GM12873 (cell line): ENCODE data around the gene MAML2.

ENCODE experiments used
- TF ChIP-seq, protein P1 (sequence below): IDR thresholded peaks from 2 replicates; pipeline ENCODE4 v1.5.1; 2012; ENCODE audit warnings: low read depth, mild to moderate bottlenecking, moderate library complexity, low read length, control low read depth; ENCODE audit not compliant: insufficient read depth; ENCODE audit errors: missing control alignments

MAML2 gene

DNA sequence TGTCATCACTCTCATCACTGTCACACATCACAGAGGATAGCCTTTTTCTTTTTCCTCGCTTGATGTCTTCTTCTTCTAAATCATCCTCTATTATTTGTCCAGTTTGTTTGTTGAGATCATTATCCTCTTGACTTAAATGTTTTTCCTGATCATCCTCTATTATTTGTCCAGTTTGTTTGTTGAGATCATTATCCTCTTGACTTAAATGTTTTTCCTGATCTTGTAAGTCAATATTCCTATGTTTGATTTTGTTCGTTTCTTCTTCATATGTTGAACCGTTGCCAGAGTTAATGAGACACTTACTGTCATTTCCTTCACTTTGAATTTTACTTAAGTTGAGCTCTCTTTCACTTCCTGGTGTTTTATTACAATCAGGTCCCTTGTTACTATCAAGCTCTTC lies 41.2 kb upstream of the MAML2 start:
- TF ChIP-seq, protein P1, sequence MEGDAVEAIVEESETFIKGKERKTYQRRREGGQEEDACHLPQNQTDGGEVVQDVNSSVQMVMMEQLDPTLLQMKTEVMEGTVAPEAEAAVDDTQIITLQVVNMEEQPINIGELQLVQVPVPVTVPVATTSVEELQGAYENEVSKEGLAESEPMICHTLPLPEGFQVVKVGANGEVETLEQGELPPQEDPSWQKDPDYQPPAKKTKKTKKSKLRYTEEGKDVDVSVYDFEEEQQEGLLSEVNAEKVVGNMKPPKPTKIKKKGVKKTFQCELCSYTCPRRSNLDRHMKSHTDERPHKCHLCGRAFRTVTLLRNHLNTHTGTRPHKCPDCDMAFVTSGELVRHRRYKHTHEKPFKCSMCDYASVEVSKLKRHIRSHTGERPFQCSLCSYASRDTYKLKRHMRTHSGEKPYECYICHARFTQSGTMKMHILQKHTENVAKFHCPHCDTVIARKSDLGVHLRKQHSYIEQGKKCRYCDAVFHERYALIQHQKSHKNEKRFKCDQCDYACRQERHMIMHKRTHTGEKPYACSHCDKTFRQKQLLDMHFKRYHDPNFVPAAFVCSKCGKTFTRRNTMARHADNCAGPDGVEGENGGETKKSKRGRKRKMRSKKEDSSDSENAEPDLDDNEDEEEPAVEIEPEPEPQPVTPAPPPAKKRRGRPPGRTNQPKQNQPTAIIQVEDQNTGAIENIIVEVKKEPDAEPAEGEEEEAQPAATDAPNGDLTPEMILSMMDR = no peak

DNA sequence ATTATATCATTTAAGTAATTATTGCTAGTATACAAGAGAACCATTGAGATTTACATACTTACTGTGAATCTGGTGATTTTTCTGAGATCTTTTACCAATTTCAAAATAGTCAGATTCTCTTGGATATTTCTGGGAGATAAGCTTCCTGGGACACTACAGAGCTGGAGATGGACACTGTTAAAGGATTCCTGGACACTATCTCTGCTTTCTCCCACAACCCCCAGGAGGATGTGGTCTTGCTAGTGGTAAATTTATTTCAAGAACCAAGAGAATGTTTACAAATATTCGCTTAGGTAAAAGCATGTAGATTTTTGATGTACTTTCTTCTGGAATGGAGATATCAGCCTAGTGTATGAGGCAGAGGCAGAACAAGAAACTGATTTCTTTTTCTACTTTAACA lies 33.8 kb upstream of the MAML2 start:
- TF ChIP-seq, protein P1 = no peak

DNA sequence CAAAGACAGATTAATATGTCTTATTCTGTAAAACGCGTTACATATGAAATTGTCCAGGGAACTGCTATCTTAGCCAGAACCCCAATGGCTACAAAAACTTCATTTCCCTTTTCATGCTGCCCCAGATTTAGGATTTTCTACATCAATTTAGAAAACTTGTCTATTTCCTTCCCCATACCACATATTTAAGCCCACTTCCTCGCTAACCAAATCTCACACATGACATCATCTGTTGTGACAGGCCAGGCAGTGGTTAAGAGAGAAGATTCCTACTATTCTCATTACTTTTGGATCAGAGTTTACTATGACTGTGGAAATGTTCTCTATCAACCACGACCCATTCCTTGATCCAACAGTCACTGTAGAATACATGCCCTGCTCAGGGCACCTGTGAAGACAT lies 30.8 kb upstream of the MAML2 start:
- TF ChIP-seq, protein P1 = no peak

DNA sequence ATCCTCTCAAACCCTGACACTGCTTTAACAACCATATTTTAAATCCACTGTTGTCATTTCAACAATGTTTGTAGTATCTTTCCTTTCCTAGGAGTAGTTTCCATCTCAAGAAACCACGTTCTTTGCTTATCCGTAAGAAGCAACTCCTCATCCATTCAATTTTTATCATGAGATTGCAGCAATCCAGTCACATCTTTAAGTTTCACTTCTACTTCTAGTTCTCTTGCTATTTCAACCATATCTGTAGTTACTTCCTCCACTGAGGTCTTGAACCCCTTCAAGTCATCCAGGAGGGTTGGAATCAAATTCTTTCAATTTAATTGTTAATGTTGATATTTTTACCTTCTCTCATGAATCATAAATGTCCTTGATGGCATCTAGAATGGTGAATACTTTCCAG lies 24.3 kb upstream of the MAML2 start:
- TF ChIP-seq, protein P1 = no peak

DNA sequence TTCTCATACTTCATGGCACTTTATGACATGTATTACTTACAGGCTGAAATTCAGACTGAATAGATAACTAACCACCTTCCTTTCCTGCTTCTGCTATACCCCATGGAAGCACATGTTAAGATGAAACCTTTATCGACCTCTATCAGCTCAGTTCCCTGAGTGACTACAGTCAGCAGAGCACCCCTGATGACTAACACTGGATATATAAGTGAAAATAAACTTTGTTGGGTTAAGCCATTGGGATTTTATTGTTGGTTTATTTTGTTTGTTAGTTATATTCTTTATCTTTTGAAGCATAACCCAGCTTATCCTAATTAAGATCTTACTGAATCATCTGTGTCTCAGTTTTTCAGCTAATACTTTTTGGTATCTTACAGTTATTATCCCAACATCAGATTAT lies 23.0 kb upstream of the MAML2 start:
- TF ChIP-seq, protein P1 = no peak

DNA sequence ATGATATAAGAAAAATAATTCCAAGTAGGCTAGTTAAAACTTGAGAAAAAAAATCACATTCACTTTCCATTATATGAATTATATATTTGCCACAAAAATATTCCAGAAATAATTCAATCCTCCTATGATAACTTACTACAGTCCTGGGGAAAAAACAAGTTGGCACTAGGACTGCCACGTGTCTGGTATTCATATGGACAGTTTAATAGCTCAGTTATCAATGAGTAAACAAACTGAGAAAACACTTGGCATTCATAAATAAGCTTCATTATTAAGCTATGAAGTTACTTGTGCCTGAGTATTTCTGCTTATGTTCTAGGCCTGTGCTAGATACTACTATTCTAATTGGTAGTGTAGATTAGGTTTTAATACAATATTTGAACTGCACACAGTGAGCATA lies 22.5 kb upstream of the MAML2 start:
- TF ChIP-seq, protein P1 = no peak

DNA sequence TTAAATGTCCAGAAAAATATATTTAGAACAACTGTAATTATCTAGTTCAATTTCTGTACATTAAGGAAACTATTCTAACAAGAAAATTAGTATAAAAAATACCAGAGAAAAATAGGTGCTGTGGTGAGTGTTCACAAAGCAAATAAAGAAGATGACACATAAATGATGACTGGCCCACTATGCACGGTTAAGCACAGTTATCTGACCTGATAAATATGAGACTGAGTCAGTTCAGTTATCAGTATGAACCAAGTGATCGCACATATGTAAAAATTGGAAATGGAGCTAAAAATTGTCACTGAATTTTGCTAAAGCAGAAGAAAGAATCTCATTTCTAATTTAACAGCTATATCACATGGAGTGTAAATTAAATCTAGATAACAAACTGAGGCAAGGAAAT lies 18.8 kb upstream of the MAML2 start:
- TF ChIP-seq, protein P1 = no peak
